ENCODE measurements around the gene MTA3.
A peak's percentile ranks its signal among the peaks of the same experiment; 100 is the strongest.

Gene MTA3

GRCh38 chr2:42769583-42770287 lies 201.3 kb downstream of the MTA3 start:
- H3K4me3 ChIP-seq (replicated peaks in 1 of 2; ENCODE audit: low read depth in 2 of 2, low read length in 2 of 2) = no peak overlapping the region
- no peak for DNase-seq (ENCODE audit: low read depth in 2 of 2)
- TF ChIP-seq CTCF (IDR thresholded peaks at IDR 0.05; ENCODE audit: low read depth, low read length) = no peak

- DNase-seq (ENCODE audit: low read depth in 2 of 2) = peak; percentile 54 to 61
- TF ChIP-seq CTCF (IDR thresholded peaks at IDR 0.05; ENCODE audit: low read depth, low read length) = peak; percentile 46
- H3K4me3 ChIP-seq (replicated peaks in 1 of 2; ENCODE audit: low read depth in 2 of 2, low read length in 2 of 2) = no peak overlapping the region
Measured at GRCh38 chr2:42770288-42771131, 202.1 kb downstream of the MTA3 start.

- no peak for TF ChIP-seq CTCF (IDR thresholded peaks at IDR 0.05; ENCODE audit: low read depth, low read length)
- no peak for DNase-seq (ENCODE audit: low read depth in 2 of 2)
Measured at GRCh38 chr2:42771546-42772153, 203.2 kb downstream of the MTA3 start.

GRCh38 chr2:42775186-42775585 lies 206.8 kb downstream of the MTA3 start:
- H3K4me3 ChIP-seq (replicated peaks in 1 of 2; ENCODE audit: low read depth in 2 of 2, low read length in 2 of 2) = no peak overlapping the region
- TF ChIP-seq CTCF (IDR thresholded peaks at IDR 0.05; ENCODE audit: low read depth, low read length) = no peak
- no peak for DNase-seq (ENCODE audit: low read depth in 2 of 2)

More at GRCh38 chr2:42771546-42772153, 203.2 kb downstream of the MTA3 start:
- no peak overlapping the region for H3K4me3 ChIP-seq (replicated peaks in 1 of 2; ENCODE audit: low read depth in 2 of 2, low read length in 2 of 2)

DNA sequence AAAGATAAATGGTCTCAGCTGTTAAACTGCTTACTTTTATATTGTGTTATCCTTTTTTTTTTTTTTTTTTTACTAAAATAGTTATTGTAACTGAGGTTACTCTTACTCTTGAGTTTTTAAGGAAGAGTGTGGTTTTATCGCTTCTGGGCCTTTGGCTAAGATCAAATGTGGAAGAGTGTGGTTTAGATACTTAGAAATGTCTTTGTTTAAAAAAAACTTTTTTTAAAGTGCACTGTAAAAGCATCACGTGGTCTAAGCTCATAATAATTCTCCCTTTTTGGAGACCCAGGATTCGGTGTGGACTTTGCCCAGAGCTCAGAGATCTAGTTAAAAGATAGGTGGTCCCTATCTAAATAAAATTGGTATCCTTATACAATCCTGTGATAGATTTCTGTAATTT lies 207.4 kb downstream of the MTA3 start:
- DNase-seq (ENCODE audit: low read depth in 2 of 2) = no peak
- no peak for TF ChIP-seq CTCF (IDR thresholded peaks at IDR 0.05; ENCODE audit: low read depth, low read length)
- no peak overlapping the region for H3K4me3 ChIP-seq (replicated peaks in 1 of 2; ENCODE audit: low read depth in 2 of 2, low read length in 2 of 2)

DNA sequence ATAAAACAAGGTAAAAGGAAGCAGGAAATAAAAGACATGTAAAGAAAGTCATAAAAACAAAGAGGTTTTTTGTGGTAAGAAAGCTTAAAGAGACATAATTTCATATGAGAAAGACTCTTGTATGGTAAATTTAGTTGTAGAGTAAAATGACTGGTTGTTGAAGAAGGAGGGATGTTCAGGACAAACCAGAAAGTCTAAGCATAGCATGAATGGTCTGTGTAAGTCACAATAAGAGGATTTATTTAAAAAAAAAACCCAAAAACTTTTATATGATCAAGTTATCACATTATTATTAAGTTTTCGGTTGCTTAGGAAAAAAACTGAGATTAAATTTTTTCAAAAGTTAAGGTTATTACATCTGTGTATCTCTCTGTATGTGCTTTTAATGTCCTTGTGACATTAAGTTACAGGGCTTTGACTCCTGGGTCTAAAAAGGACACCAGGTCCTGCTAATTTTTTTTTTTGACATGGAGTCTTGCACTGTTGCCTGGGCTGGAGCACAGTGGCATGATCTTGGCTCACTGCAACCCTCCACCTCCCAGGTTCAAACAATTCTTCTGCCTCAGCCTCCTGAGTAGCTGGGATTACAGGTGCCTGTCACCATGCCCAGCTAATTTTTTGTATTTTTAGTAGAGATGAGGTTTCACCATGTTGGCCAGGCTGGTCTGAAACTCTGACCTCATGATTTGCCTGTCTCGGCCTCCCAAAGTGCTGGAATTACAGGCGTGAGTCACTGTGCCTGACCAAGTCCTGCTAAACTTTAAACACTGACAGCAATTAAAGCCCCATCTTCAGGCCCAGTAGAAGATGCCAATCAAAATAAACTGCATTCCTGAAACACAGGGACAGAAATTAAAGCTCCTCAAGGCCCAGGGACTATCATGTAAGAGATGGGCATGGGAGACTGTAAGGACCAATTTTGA lies 209.7 kb downstream of the MTA3 start:
- DNase-seq (ENCODE audit: low read depth in 2 of 2) = no peak
- no peak overlapping the region for H3K4me3 ChIP-seq (replicated peaks in 1 of 2; ENCODE audit: low read depth in 2 of 2, low read length in 2 of 2)
- no peak for TF ChIP-seq CTCF (IDR thresholded peaks at IDR 0.05; ENCODE audit: low read depth, low read length)

Measured in cardiac fibroblast (primary cell).